GM12878 (cell line): ENCODE measurements around the gene GAB1. TPM values are rescaled to one million over a fixed set of nuclear protein-coding genes. Genes with fewer than 3 reads are reported as not detected.

Source experiments
- ATAC-seq: fragments of 200-7000 bp; cut with Tn5 transposase; 3 replicates; pipeline ENCODE4 v1.9.1; 2020; ENCODE audit warnings: mild to moderate bottlenecking, moderate library complexity
- BruUV-seq: library from RNA; stranded (reverse); fragments of 400-500 nt; replicated peaks from 2 replicates; lab custom pipeline; 2021; lab: Mats Ljungman, UMichigan
- CTCF ChIA-PET: fragments of 300-600 bp; sonication (Branson Sonifier 250); formaldehyde crosslinking; extraction: SDS; loops from one replicate; lab custom pipeline; 2021; ENCODE audit warnings: inconsistent platforms; lab: Yijun Ruan, JAX
- POLR2A ChIA-PET: fragments of 350-600 bp; formaldehyde crosslinking; extraction: SDS; loops from one replicate; lab custom pipeline; 2021; ENCODE audit warnings: inconsistent platforms; lab: Charles Lee
- RAD21 ChIA-PET: fragments of 300-600 bp; sonication (Branson Sonifier 250); formaldehyde crosslinking; loops from one replicate; lab custom pipeline; 2023; ENCODE audit warnings: antibody characterized with exemption; ENCODE audit not compliant: unreplicated experiment; lab: Charles Lee
- SMC1A ChIA-PET: fragments of 300-600 bp; sonication (Branson Sonifier 250); formaldehyde crosslinking; loops from one replicate; lab custom pipeline; 2023; ENCODE audit not compliant: unreplicated experiment, uncharacterized antibody; lab: Charles Lee
- DNase-seq: peaks from one replicate; pipeline ENCODE4 v3.0.0-alpha.2; 2011; ENCODE audit warnings: low read depth, low spot score
- FAIRE-seq: peaks from 3 replicates; lab custom pipeline; 2011; peaks lifted over from hg19 to GRCh38; lab: Jason Lieb, UNC
- H2AFZ ChIP-seq: 2 replicates; pipeline ENCODE4 v1.6.0; 2011; ENCODE audit warnings: low read depth, low read length, control low read depth; ENCODE audit not compliant: control insufficient read depth
- H3K27ac ChIP-seq: 2 replicates; pipeline ENCODE4 v1.5.1; 2011; ENCODE audit warnings: control low read depth; ENCODE audit not compliant: control insufficient read depth, insufficient read depth
- H3K27me3 ChIP-seq, 2 experiments: replicated peaks in 1 of 2; 2 replicates each; pipeline versions ENCODE4 v1.6.0 to v1.6.1; 2011; ENCODE audit warnings: low read length in 1 of 2; ENCODE audit not compliant: control insufficient read depth in 2 of 2, insufficient read depth in 2 of 2
- H3K36me3 ChIP-seq, 2 experiments: 2 replicates each; pipeline ENCODE4 v1.5.1; 2011; ENCODE audit warnings: low read length in 1 of 2; ENCODE audit not compliant: control insufficient read depth in 2 of 2, insufficient read depth in 2 of 2
- H3K4me1 ChIP-seq: 2 replicates; pipeline ENCODE4 v1.6.1; 2011; ENCODE audit warnings: mild to moderate bottlenecking, low read length, moderate library complexity, mixed read lengths; ENCODE audit not compliant: control insufficient read depth, insufficient read depth
- H3K4me2 ChIP-seq: 2 replicates; pipeline ENCODE4 v1.6.0; 2011; ENCODE audit warnings: control low read depth; ENCODE audit not compliant: control insufficient read depth, insufficient read depth
- H3K4me3 ChIP-seq: fragments of 200-600 bp; sonication (generic); 2 replicates; pipeline ENCODE4 v1.5.1; 2016
- H3K79me2 ChIP-seq: 2 replicates; pipeline ENCODE4 v1.6.0; 2011; ENCODE audit warnings: low read length; ENCODE audit not compliant: control insufficient read depth, insufficient read depth
- H3K9ac ChIP-seq: 2 replicates; pipeline ENCODE4 v1.8.0; 2011; ENCODE audit warnings: low read length, control low read depth, mixed read lengths; ENCODE audit not compliant: control insufficient read depth, insufficient read depth
- H3K9me3 ChIP-seq: replicated peaks from 3 replicates; pipeline ENCODE4 v1.5.1; 2011; ENCODE audit warnings: mild to moderate bottlenecking, low read length; ENCODE audit not compliant: control insufficient read depth, insufficient read depth
- H4K20me1 ChIP-seq: 2 replicates; pipeline ENCODE4 v1.6.0; 2011; ENCODE audit not compliant: control insufficient read depth, insufficient read depth
- ASH2L ChIP-seq: fragments of 300-600, 200-600 bp; sonication (generic); IDR thresholded peaks from 2 replicates; pipeline ENCODE4 v1.6.1; 2017; ENCODE audit warnings: low read depth, mild to moderate bottlenecking, borderline replicate concordance
- ATF3 ChIP-seq: IDR thresholded peaks from 2 replicates; pipeline ENCODE4 v1.6.1; 2011; ENCODE audit warnings: low read depth, mild to moderate bottlenecking, low read length, moderate library complexity, borderline replicate concordance; ENCODE audit errors: extremely low read depth
- BMI1 ChIP-seq: fragments of 450-650 bp; IDR thresholded peaks from 2 replicates; pipeline ENCODE4 v1.6.1; 2016; ENCODE audit warnings: mild to moderate bottlenecking, moderate library complexity, borderline replicate concordance
- E2F8 ChIP-seq: fragments of 450-650 bp; IDR thresholded peaks from 2 replicates; pipeline ENCODE4 v1.6.1; 2018; ENCODE audit warnings: mild to moderate bottlenecking, low read depth, moderate library complexity; ENCODE audit not compliant: partially characterized antibody
- EP300 ChIP-seq, 2 experiments: fragments of 150-350 bp in 1 of 2; IDR thresholded peaks; 2 replicates each; pipeline ENCODE4 v1.6.1; 2011 to 2012; ENCODE audit warnings: low read depth in 2 of 2, low read length in 2 of 2, borderline replicate concordance in 1 of 2, improper control_type of control experiment in 1 of 2, inconsistent platforms in 1 of 2; ENCODE audit not compliant: control insufficient read depth in 1 of 2
- ETV6 ChIP-seq, 2 experiments: fragments of 450-650 bp in 1 of 2; IDR thresholded peaks in 1 of 2; conservative IDR thresholded peaks in 1 of 2; 2 replicates each; pipeline ENCODE4 v1.6.1; 2014; ENCODE audit warnings: antibody characterized with exemption in 1 of 2, borderline replicate concordance in 1 of 2, low read depth in 1 of 2, mild to moderate bottlenecking in 1 of 2, moderate library complexity in 1 of 2
- FOXK2 ChIP-seq: fragments of 450-650 bp; IDR thresholded peaks from 2 replicates; pipeline ENCODE4 v1.6.1; 2017; ENCODE audit warnings: mild to moderate bottlenecking, moderate library complexity
- FOXM1 ChIP-seq: IDR thresholded peaks from 2 replicates; pipeline ENCODE4 v1.6.1; 2012; ENCODE audit warnings: low read depth, mild to moderate bottlenecking, inconsistent platforms, low read length, moderate library complexity
- MEF2B ChIP-seq: fragments of 450-650 bp; IDR thresholded peaks from 2 replicates; pipeline ENCODE4 v1.6.1; 2018; ENCODE audit warnings: mild to moderate bottlenecking, moderate library complexity; ENCODE audit not compliant: partially characterized antibody, poor library complexity, severe bottlenecking
- RELA ChIP-seq: fragments of 450-650 bp; IDR thresholded peaks from 2 replicates; pipeline ENCODE4 v1.8.0; 2014; ENCODE audit warnings: borderline replicate concordance; ENCODE audit not compliant: partially characterized antibody
- RUNX3 ChIP-seq: IDR thresholded peaks from 2 replicates; pipeline ENCODE4 v1.6.1; 2012; ENCODE audit warnings: low read length, inconsistent platforms
- SIN3A ChIP-seq: IDR thresholded peaks from 2 replicates; pipeline ENCODE4 v1.6.1; 2012; ENCODE audit warnings: low read depth, low read length, improper control_type of control experiment
- SIX5 ChIP-seq: IDR thresholded peaks from 2 replicates; pipeline ENCODE4 v1.6.1; 2011; ENCODE audit warnings: mild to moderate bottlenecking, low read depth, low read length, moderate library complexity; ENCODE audit not compliant: severe bottlenecking
- TCF12 ChIP-seq: IDR thresholded peaks from 2 replicates; pipeline ENCODE4 v1.6.1; 2011; ENCODE audit warnings: low read depth, mild to moderate bottlenecking, low read length
- ZNF622 ChIP-seq: fragments of 450-650 bp; IDR thresholded peaks from 2 replicates; pipeline ENCODE4 v1.6.1; 2017; ENCODE audit warnings: mild to moderate bottlenecking, inconsistent platforms
- WGBS: methylation state at CpG from one replicate; pipeline ENCODE4 v1.1.6; 2016; ENCODE audit warnings: low lambda C conversion rate; ENCODE audit not compliant: insufficient replicate concordance, insufficient coverage; ENCODE audit errors: missing lambda C conversion rate; 5-methylcytosine and 5-hydroxymethylcytosine counted together
- in situ Hi-C: fragments of 300-500 bp; cut with MboI; formaldehyde crosslinking; loops from 9 replicates; pipeline ENCODE4 v1.14.3; 2018; ENCODE audit warnings: mixed read lengths
- intact Hi-C: fragments of 100-400 bp; cut with micrococcal nuclease; formaldehyde crosslinking; loops from one replicate; pipeline ENCODE4 v1.14.2; 2022; ENCODE audit not compliant: unreplicated experiment
- polyA plus RNA-seq, 11 experiments: library from polyadenylated mRNA; depleted of rRNA in 4 of 11; unstranded in 6 of 11; stranded (reverse) in 5 of 11; fragments of >200 nt; fragmentation: Nextera tagmentation in 4 of 11; fragmentation: Illumina TruSeq in 1 of 11; extraction: Ambion mirVana in 4 of 11; extraction: Trizol in 1 of 11; gene quantifications; 1 replicate in 1 of 11; 2 replicates in 10 of 11; pipeline versions ENCODE4 v1.2.1 to v1.2.3, GENCODE V29; 2011 to 2016; ENCODE audit warnings: inconsistent platforms in 2 of 11, missing spikeins in 2 of 11, low read depth in 1 of 11
- total RNA-seq, 4 experiments: library from RNA; depleted of rRNA in 3 of 4; stranded (reverse); fragments of >200 nt in 3 of 4; fragmentation: Illumina TruSeq in 1 of 4; extraction: Trizol in 1 of 4; gene quantifications; 2 replicates each; pipeline versions ENCODE4 v1.2.1 to v1.2.3, GENCODE V29; 2013 to 2021
- TF ChIP-seq, protein P1 (sequence below): fragments of 450-650 bp; IDR thresholded peaks from 2 replicates; pipeline ENCODE4 v1.6.1; 2014; ENCODE audit warnings: mild to moderate bottlenecking
- TF ChIP-seq, protein P2 (sequence below): fragments of 150-350 bp; IDR thresholded peaks from 2 replicates; pipeline ENCODE4 v1.6.1; 2014; ENCODE audit warnings: mild to moderate bottlenecking, low read depth, low read length
- TF ChIP-seq, protein P3 (sequence below): IDR thresholded peaks from 2 replicates; pipeline ENCODE4 v1.6.1; 2012; ENCODE audit warnings: low read depth, low read length, improper control_type of control experiment

Gene GAB1
- total and polyA plus RNA-seq, 10 of the 15 experiments (the other 5 are each of a cell fraction or from before 2014, with no cell fraction given): 0.37 to 5.3 (median 3.2) TPM

DNA sequence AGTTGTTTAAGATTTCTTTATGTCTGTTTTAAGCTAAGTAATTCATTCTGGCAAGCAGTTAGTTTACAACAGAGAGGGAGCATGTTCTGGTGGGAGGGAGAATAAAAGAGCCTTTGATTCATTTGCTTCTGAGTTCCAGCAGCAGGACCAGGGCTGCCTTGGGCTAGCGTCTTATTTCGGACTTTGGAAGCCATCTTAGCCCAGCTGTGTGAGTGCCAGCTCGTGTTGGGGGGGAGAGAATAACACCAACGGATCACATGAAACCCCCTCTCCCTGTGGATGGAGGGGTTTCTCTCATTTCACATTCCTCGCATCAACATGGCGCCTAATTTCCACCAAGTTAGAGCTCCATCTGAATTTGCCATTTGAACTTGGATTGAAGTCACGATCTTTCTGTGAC is 7.4 kb downstream of the GAB1 start:
- H2AFZ ChIP-seq: no peak overlapping the region
- CTCF ChIA-PET: interaction anchor here (0.5 to 1.9 kb wide), 6 partner anchors 8 to 1710 kb away, joined by 3 to 15 read pairs (median 4); no protein-coding TSS in a partner anchor
- intact Hi-C loops: no loop called here
- no peaks in the 10 kb centered on the region for H3K79me2 ChIP-seq
- in situ Hi-C loops: no loop called here
- H3K27ac ChIP-seq: no peak overlapping the region
- no peak for ATAC-seq
- H3K9ac ChIP-seq: no peak overlapping the region
- no peak overlapping the region for H3K4me2 ChIP-seq
- no peaks in the 10 kb centered on the region for H3K4me1 ChIP-seq
- H4K20me1 ChIP-seq: peaks cover 2% of the 10 kb centered on the region; the same call in 1 of the 2 replicates
- no peak for FAIRE-seq
- no peaks in the 10 kb centered on the region for H3K9me3 ChIP-seq
- H3K4me3 ChIP-seq: no peak overlapping the region
- H3K27me3 ChIP-seq: no peaks in the 10 kb centered on the region
- no TSS peak for BruUV-seq
- TF ChIP-seq ATF3 (no peak), MEF2B (no peak), ETV6 (conservative IDR thresholded peaks at IDR 0.05 in 1 of 2, IDR thresholded peaks at IDR 0.05 in 1 of 2; ENCODE audit: borderline replicate concordance in 1 of 2, low read depth in 1 of 2) (no peak), FOXK2 (no peak), EP300 (IDR thresholded peaks at IDR 0.05; ENCODE audit: borderline replicate concordance in 1 of 2, control insufficient read depth in 1 of 2, low read depth in 2 of 2, low read length in 2 of 2) (no peak), ZNF622 (no peak), ASH2L (no peak), FOXM1 (no peak), TCF12 (no peak), SIX5 (no peak), RELA (no peak), BMI1 (no peak), SIN3A (no peak), RUNX3 (no peak), E2F8 (no peak)
- TF ChIP-seq, protein P1, sequence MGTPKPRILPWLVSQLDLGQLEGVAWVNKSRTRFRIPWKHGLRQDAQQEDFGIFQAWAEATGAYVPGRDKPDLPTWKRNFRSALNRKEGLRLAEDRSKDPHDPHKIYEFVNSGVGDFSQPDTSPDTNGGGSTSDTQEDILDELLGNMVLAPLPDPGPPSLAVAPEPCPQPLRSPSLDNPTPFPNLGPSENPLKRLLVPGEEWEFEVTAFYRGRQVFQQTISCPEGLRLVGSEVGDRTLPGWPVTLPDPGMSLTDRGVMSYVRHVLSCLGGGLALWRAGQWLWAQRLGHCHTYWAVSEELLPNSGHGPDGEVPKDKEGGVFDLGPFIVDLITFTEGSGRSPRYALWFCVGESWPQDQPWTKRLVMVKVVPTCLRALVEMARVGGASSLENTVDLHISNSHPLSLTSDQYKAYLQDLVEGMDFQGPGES: no peak
- TF ChIP-seq, protein P2, sequence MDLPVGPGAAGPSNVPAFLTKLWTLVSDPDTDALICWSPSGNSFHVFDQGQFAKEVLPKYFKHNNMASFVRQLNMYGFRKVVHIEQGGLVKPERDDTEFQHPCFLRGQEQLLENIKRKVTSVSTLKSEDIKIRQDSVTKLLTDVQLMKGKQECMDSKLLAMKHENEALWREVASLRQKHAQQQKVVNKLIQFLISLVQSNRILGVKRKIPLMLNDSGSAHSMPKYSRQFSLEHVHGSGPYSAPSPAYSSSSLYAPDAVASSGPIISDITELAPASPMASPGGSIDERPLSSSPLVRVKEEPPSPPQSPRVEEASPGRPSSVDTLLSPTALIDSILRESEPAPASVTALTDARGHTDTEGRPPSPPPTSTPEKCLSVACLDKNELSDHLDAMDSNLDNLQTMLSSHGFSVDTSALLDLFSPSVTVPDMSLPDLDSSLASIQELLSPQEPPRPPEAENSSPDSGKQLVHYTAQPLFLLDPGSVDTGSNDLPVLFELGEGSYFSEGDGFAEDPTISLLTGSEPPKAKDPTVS: no peak
- TF ChIP-seq, protein P3, sequence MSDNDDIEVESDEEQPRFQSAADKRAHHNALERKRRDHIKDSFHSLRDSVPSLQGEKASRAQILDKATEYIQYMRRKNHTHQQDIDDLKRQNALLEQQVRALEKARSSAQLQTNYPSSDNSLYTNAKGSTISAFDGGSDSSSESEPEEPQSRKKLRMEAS: no peak
- TF ChIP-seq, all 136 proteins: peak for 0
- 61% methylated on average over 7 of the region's 7 CpGs for whole genome bisulfite sequencing
- ChIA-PET POLR2A (interaction anchor here (1.3 to 9.7 kb wide), 3 partner anchors 11 to 40 kb away, joined by 3 to 94 read pairs (median 3); no protein-coding TSS in a partner anchor), RAD21 (interaction anchor here (0.9 to 6.8 kb wide), 5 partner anchors 10 to 66 kb away, joined by 3 to 63 read pairs (median 9); no protein-coding TSS in a partner anchor), SMC1A (interaction anchor here (1.1 to 8.0 kb wide), 7 partner anchors 9 to 128 kb away, joined by 3 to 62 read pairs (median 6); no protein-coding TSS in a partner anchor)
- no peak for DNase-seq
- no peaks in the 10 kb centered on the region for H3K36me3 ChIP-seq
